PC-9 (cell line): Measurements from ENCODE around the gene APMAP. TPM values are rescaled to one million over a fixed set of nuclear protein-coding genes. Genes with fewer than 3 reads are reported as not detected.

Experiments used
- BruUV-seq: library from RNA; stranded (reverse); fragments of 400-500 nt; replicated peaks from 2 replicates; lab custom pipeline; 2021; lab: Mats Ljungman, UMichigan
- CTCF ChIA-PET: fragments of 300-600 bp; sonication (Branson Sonifier 250); formaldehyde crosslinking; loops from one replicate; lab custom pipeline; 2022; ENCODE audit warnings: antibody characterized with exemption; lab: Charles Lee
- POLR2A ChIA-PET: fragments of 300-600 bp; sonication (Branson Sonifier 250); formaldehyde crosslinking; loops from one replicate; lab custom pipeline; 2022; ENCODE audit warnings: antibody characterized with exemption; ENCODE audit not compliant: unreplicated experiment; lab: Charles Lee
- DNase-seq, 2 experiments: peaks; one replicate each; pipeline versions ENCODE4 v3.0.0 to v3.0.0-alpha.2; 2015 to 2022; ENCODE audit warnings: mixed read lengths in 1 of 2
- H2AFZ ChIP-seq: fragments of 200-600 bp; sonication (generic); 2 replicates; pipeline ENCODE4 v1.8.1; 2017; ENCODE audit warnings: antibody characterized with exemption
- H3F3A ChIP-seq: fragments of 200-600 bp; sonication (generic); 2 replicates; pipeline ENCODE4 v1.8.1; 2017; ENCODE audit warnings: antibody characterized with exemption, mild to moderate bottlenecking, low read depth; ENCODE audit not compliant: insufficient read depth
- H3K27ac ChIP-seq: fragments of 200-600 bp; sonication (generic); 2 replicates; pipeline ENCODE4 v1.6.1; 2016; ENCODE audit warnings: mixed run types
- H3K27me3 ChIP-seq: fragments of 200-600 bp; sonication (generic); 2 replicates; pipeline ENCODE4 v1.6.1; 2016; ENCODE audit warnings: low read depth, mixed run types; ENCODE audit not compliant: insufficient read depth
- H3K36me3 ChIP-seq: fragments of 200-600 bp; sonication (generic); 2 replicates; pipeline ENCODE4 v1.6.1; 2016; ENCODE audit warnings: low read depth, mixed run types
- H3K4me1 ChIP-seq: fragments of 200-600 bp; sonication (generic); replicated peaks from 2 replicates; pipeline ENCODE4 v1.6.1; 2016; ENCODE audit warnings: mixed run types; ENCODE audit not compliant: insufficient read depth
- H3K4me2 ChIP-seq: fragments of 200-600 bp; sonication (generic); 2 replicates; pipeline ENCODE4 v1.6.1; 2017; ENCODE audit warnings: mixed run types
- H3K4me3 ChIP-seq: fragments of 200-600 bp; sonication (generic); 2 replicates; pipeline ENCODE4 v1.6.1; 2016; ENCODE audit warnings: mixed run types
- H3K79me2 ChIP-seq: fragments of 200-600 bp; sonication (generic); 2 replicates; pipeline ENCODE4 v1.6.1; 2017; ENCODE audit warnings: low read depth, mixed run types
- H3K9me2 ChIP-seq: fragments of 200-600 bp; sonication (generic); 2 replicates; pipeline ENCODE4 v1.8.1; 2017; ENCODE audit warnings: mild to moderate bottlenecking; ENCODE audit not compliant: insufficient read depth
- H3K9me3 ChIP-seq: fragments of 200-600 bp; sonication (generic); 2 replicates; pipeline ENCODE4 v1.8.1; 2016; ENCODE audit warnings: low read depth; ENCODE audit not compliant: insufficient read depth
- H4K20me1 ChIP-seq: fragments of 200-600 bp; sonication (generic); 2 replicates; pipeline ENCODE4 v1.8.1; 2017; ENCODE audit not compliant: insufficient read depth
- CTCF ChIP-seq: fragments of 200-600 bp; sonication (generic); conservative IDR thresholded peaks from 2 replicates; pipeline ENCODE4 v1.6.1; 2017; ENCODE audit warnings: mixed run types, antibody characterized with exemption, mild to moderate bottlenecking, moderate library complexity
- EZH2 ChIP-seq: fragments of 200-600 bp; sonication (generic); IDR thresholded peaks from 2 replicates; pipeline ENCODE4 v1.8.0; 2017; ENCODE audit warnings: antibody characterized with exemption, low read depth
- intact Hi-C: fragments of 100-400 bp; cut with micrococcal nuclease; formaldehyde crosslinking; loops from one replicate; pipeline ENCODE4 v1.10.0; 2022; ENCODE audit not compliant: unreplicated experiment
- total RNA-seq: library from RNA; stranded (reverse); gene quantifications from 2 replicates; pipeline ENCODE4 v1.2.3, GENCODE V29; 2021

Gene APMAP
- total RNA-seq, 1 experiment from 2014 or later = 103 TPM

- POLR2A ChIA-PET = no interaction called here
- no TSS peak for BruUV-seq
These were observed 3.4 kb downstream of the APMAP start for GRCh38 chr20:24989162-24989561.

GRCh38 chr20:24987873-24988835 lies 4.4 kb downstream of the APMAP start:
- H3K4me3 ChIP-seq = no peak overlapping the region
- ChIA-PET POLR2A (no interaction called here), CTCF (no interaction called here)
- H3K79me2 ChIP-seq = peaks cover 66% of the 10 kb centered on the region
- DNase-seq = no peak
- no peaks in the 10 kb centered on the region for H3K9me2 ChIP-seq
- no peaks in the 10 kb centered on the region for H3K27me3 ChIP-seq
- intact Hi-C loops = no loop called here
- H3K27ac ChIP-seq = no peak overlapping the region
- no TSS peak for BruUV-seq
- no peaks in the 10 kb centered on the region for H4K20me1 ChIP-seq
- H2AFZ ChIP-seq = no peak overlapping the region
- H3K9me3 ChIP-seq = no peaks in the 10 kb centered on the region
- H3K4me1 ChIP-seq = peaks cover 21% of the 10 kb centered on the region
- H3F3A ChIP-seq = peaks cover 2% of the 10 kb centered on the region; the same call in 1 of the 2 replicates
- H3K36me3 ChIP-seq = peaks cover 6% of the 10 kb centered on the region
- no peak overlapping the region for H3K4me2 ChIP-seq
- no peak for TF ChIP-seq CTCF
- TF ChIP-seq EZH2 = no peak

More at GRCh38 chr20:24989162-24989561, 3.4 kb downstream of the APMAP start:
- Histone ChIP-seq H3K27me3 (no peaks in the 10 kb centered on the region), H3K9me3 (no peaks in the 10 kb centered on the region), H2AFZ (no peak overlapping the region), H3K4me3 (no peak overlapping the region), H4K20me1 (no peaks in the 10 kb centered on the region), H3K36me3 (no peaks in the 10 kb centered on the region), H3F3A (peaks cover 6% of the 10 kb centered on the region; the same call in 1 of the 2 replicates), H3K9me2 (no peaks in the 10 kb centered on the region), H3K4me1 (peaks cover 31% of the 10 kb centered on the region), H3K4me2 (no peak overlapping the region), H3K27ac (no peak overlapping the region), H3K79me2 (peaks cover 66% of the 10 kb centered on the region)
- CTCF ChIA-PET = interaction anchor here (0.7 kb wide), 1 partner anchor 891 kb away, joined by 5 read pairs; no protein-coding TSS in a partner anchor
- intact Hi-C loops = no loop called here
- no peak for TF ChIP-seq EZH2
- TF ChIP-seq CTCF = no peak
- no peak for DNase-seq

GRCh38 chr20:24987244-24987643 lies 5.3 kb downstream of the APMAP start:
- Histone ChIP-seq H3K36me3 (peaks cover 15% of the 10 kb centered on the region), H3F3A (no peaks in the 10 kb centered on the region), H3K9me2 (no peaks in the 10 kb centered on the region), H3K4me2 (no peak overlapping the region), H3K27ac (no peak overlapping the region), H3K79me2 (peaks cover 65% of the 10 kb centered on the region), H3K4me3 (no peak overlapping the region), H3K27me3 (no peaks in the 10 kb centered on the region), H3K9me3 (no peaks in the 10 kb centered on the region), H2AFZ (no peak overlapping the region), H3K4me1 (peaks cover 18% of the 10 kb centered on the region), H4K20me1 (no peaks in the 10 kb centered on the region)
- intact Hi-C loops = no loop called here
- ChIA-PET POLR2A (no interaction called here), CTCF (no interaction called here)
- no TSS peak for BruUV-seq
- TF ChIP-seq CTCF = no peak
- TF ChIP-seq EZH2 = no peak
- no peak for DNase-seq
